Lung (tissue), 12 donors: ENCODE data around the gene BUB3. TPM values are rescaled to one million over a fixed set of nuclear protein-coding genes. Genes with fewer than 3 reads are reported as not detected.
A peak's percentile ranks its signal among the peaks of the same experiment; 100 is the strongest.
"Not testable (repeated sequence)": the region's sequence is repeated elsewhere in the genome, so short reads cannot be mapped to it uniquely, and the experiment has no call there.

Source experiments
- ATAC-seq: fragments of 200-7000 bp; cut with Tn5 transposase; one replicate; pipeline ENCODE4 v1.9.1; 2020; ENCODE audit warnings: moderate number of reproducible peaks; ENCODE audit not compliant: insufficient read depth, low FRiP score
- DNase-seq, 3 donors: peaks; one replicate each; pipeline ENCODE4 v3.0.0-alpha.2; 2013 to 2017
- H3K27ac ChIP-seq, 2 donors: one replicate each; pipeline ENCODE4 v1.5.1; 2013; ENCODE audit warnings: mild to moderate bottlenecking in 2 of 2, moderate library complexity in 2 of 2, control low read depth in 1 of 2, inconsistent platforms in 1 of 2, low read depth in 1 of 2, low read length in 1 of 2
- H3K27me3 ChIP-seq, 3 donors: one replicate each; pipeline ENCODE4 v1.5.1; 2013; ENCODE audit warnings: low read length in 2 of 3; ENCODE audit not compliant: control insufficient read depth in 3 of 3, insufficient read depth in 3 of 3
- H3K36me3 ChIP-seq, 4 donors: one replicate each; pipeline ENCODE4 v1.5.1; 2013; ENCODE audit warnings: low read length in 4 of 4, mild to moderate bottlenecking in 1 of 4, moderate library complexity in 1 of 4; ENCODE audit not compliant: control insufficient read depth in 4 of 4, insufficient read depth in 4 of 4
- H3K4me1 ChIP-seq, 5 donors: one replicate each; pipeline ENCODE4 v1.5.1; 2013; ENCODE audit warnings: low read length in 5 of 5, mild to moderate bottlenecking in 2 of 5, moderate library complexity in 1 of 5; ENCODE audit not compliant: control insufficient read depth in 5 of 5, insufficient read depth in 5 of 5
- H3K4me3 ChIP-seq: one replicate; pipeline ENCODE4 v1.5.1; 2013; ENCODE audit warnings: mild to moderate bottlenecking, control low read depth, moderate library complexity
- H3K9ac ChIP-seq, 2 donors: one replicate each; pipeline ENCODE4 v1.5.1; 2013; ENCODE audit warnings: low read length in 2 of 2, control low read depth in 1 of 2; ENCODE audit not compliant: insufficient read depth in 1 of 2
- H3K9me3 ChIP-seq, 4 donors: one replicate each; pipeline ENCODE4 v1.5.1; 2013; ENCODE audit warnings: low read length in 3 of 4, mild to moderate bottlenecking in 1 of 4, moderate library complexity in 1 of 4; ENCODE audit not compliant: control insufficient read depth in 4 of 4, insufficient read depth in 3 of 4
- CTCF ChIP-seq: IDR thresholded peaks from 2 replicates; pipeline ENCODE4 v1.5.1; 2012; ENCODE audit warnings: mild to moderate bottlenecking; ENCODE audit errors: control extremely low read depth, extremely low read depth
- WGBS, 2 donors: extraction: QIAGEN DNeasy Blood & Tissue Kit; methylation state at CpG; one replicate each; pipeline ENCODE4 v1.1.7; 2013; 5-methylcytosine and 5-hydroxymethylcytosine counted together
- polyA plus RNA-seq, 2 donors: library from polyadenylated mRNA; stranded (reverse); fragments of 200-250 nt; gene quantifications; one replicate each; pipeline ENCODE4 v1.2.1, GENCODE V29; 2013
- total RNA-seq, 2 donors: library from RNA; depleted of rRNA in 1 of 2; stranded (reverse); fragments of >200 nt in 1 of 2; gene quantifications; one replicate each; pipeline ENCODE4 v1.2.1, GENCODE V29; 2014 to 2021
- donor health status: control.
- donor health status: control.
- donor health status: Bipolar disorder and iron deficiency.
- donor health status: healthy.
- donor health status: DM: yes; HTN: yes; CAD: no.

BUB3 gene
- total and polyA plus RNA-seq, 4 donors = 35.4 to 114 (median 64.1) TPM

- no peak overlapping the region for H3K27ac ChIP-seq
- no peak overlapping the region for H3K4me3 ChIP-seq
- no peak for TF ChIP-seq CTCF
- H3K4me1 ChIP-seq = no peaks in the 10 kb centered on the region
- peaks cover 0 to 7% (median 3%) of the 10 kb centered on the region in 4 donors for H3K36me3 ChIP-seq
- H3K9ac ChIP-seq = no peak overlapping the region
- ATAC-seq (no peak), DNase-seq (no peak)
- 86 to 90% methylated on average over 9 of the region's 9 CpGs for WGBS, 2 donors
- H3K9me3 ChIP-seq = no peaks in the 10 kb centered on the region
- H3K27me3 ChIP-seq = no peaks in the 10 kb centered on the region
These were observed 21.5 kb downstream of the BUB3 start for GRCh38 chr10:123175389-123176387.

DNA sequence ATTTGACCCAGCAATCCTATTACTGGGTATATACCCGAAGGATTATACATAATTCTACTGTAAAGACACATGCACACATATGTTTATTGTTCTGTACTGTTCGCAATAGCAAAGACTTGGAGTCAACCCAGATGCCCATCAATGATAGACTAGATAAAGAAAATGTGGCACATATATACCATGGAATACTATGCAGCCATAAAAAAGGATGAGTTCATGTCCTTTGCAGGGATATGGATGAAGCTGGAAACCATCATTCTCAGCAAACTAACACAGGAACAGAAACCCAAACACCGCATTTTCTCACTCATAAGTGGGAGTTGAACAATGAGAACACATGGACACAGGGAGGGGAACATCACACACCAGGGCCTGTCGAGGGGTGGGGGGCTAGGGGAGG, 24.2 kb downstream of the BUB3 start:
- ATAC-seq, H3K4me3 ChIP-seq, H3K27me3 ChIP-seq, H3K4me1 ChIP-seq, H3K9me3 ChIP-seq, H3K9ac ChIP-seq, H3K36me3 ChIP-seq, H3K27ac ChIP-seq, DNase-seq: not testable (repeated sequence)
- 89 to 99% methylated on average over 4 of the region's 4 CpGs for WGBS, 2 donors

DNA sequence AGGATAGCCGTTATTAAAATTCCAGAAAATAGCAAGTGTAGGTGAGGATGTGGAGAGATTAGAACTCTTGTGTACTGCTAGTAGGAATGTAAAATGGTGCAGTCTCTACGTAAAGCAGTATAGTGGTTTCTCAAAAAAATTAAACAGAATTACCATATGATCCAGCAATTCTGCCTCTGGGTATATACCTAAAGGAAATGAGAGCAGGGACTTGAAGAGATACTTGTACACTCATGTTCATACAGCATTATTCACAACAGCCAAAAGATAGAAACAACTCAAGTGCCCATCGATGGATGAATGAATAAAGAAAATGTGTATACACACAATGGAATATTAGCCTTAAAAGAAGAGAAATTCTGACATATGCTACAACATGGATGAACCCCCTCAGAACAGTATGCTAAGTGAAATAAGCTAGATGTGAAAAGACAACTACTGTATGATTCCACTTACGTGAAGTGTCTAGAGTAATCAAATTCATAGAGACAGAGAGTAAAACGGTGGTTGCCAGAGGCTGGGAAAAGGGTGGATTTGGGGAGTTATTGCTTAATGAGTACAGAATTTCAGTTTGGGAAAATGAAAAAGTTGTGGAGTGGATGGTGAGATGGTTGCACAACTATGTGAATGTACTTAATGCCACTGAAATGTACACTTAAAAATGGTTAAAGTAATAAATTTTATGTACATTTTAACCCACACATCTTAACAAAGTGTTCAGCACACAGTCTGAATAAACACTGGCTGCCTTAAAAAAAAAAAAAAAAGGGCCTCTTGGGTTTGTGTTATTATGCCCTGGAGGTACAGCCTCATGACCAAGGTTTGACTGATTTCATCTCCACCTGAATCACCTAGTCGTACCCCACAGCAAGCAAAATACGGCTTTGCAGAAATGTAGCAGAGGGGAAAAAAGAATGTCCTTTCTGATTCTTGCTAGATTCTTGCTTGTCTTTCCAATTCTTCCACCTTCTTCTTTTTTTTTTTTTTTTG, 26.2 kb downstream of the BUB3 start:
- H3K9me3 ChIP-seq = peaks cover 0 to 6% (median 1%) of the 10 kb centered on the region in 4 donors
- H3K9ac ChIP-seq = no peak overlapping the region
- H3K27me3 ChIP-seq = no peaks in the 10 kb centered on the region
- no peak overlapping the region for H3K27ac ChIP-seq
- H3K4me3 ChIP-seq = no peak overlapping the region
- no peak for TF ChIP-seq CTCF
- H3K36me3 ChIP-seq = peaks cover 0 to 5% (median 2%) of the 10 kb centered on the region in 4 donors
- no peaks in the 10 kb centered on the region for H3K4me1 ChIP-seq
- ATAC-seq (no peak), DNase-seq (peak in 2 of 3 donors; percentile 11 to 47)
- WGBS, 2 donors = 74 to 87% methylated on average over 7 of the region's 7 CpGs
